Effector CD8-positive, alpha-beta T cell (primary cell): ENCODE measurements around the gene DNAAF5.

Source experiments
- DNase-seq: peaks from one replicate; lab custom pipeline; 2025; lab: John Stamatoyannopoulos, UW

The DNAAF5 gene

DNA sequence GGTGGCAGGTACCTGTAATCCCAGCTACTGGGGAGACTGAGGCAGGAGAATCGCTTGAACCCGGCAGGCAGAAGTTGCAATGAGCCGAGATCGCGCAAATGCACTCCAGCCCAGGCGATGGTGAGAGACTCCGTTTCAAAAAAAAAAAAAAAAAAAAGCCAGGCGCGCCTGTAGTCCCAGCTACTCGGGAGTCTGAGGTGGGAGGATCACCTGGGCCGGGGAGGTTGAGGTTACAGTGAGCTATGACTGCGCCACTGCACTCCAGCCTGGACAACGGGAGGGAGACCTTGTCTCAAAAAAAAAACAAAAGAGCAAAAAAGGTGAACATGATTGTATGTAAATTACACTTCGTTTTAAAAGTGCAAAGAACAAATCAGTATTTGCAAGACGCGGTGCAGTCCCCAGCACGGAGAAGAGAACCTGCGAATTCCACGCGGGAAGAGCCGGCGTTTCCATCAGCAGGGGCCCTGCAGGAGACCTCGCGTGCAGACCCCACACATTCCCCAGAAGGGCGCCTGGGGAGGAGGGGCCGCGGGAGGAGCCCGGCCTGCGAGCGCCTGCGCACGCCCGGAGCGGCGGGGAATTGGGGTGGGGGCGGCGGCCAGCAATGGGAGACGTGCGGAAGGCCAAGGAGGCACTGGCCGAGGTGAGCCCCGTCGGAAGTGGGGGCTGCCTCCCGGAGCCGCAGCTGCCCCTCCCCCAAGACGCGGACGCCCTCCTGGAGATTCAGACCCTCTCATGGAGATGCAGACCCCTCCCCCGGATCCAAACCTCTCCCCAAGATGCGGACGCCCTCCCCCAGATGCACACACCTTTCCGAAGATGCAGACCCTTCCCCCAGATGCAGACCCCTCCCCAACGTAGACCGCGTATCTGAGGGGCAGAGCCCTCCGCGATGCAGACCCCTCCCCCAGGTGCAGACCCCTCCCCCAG, 89.1 kb downstream of the DNAAF5 start:
- no peak for DNase-seq

DNA sequence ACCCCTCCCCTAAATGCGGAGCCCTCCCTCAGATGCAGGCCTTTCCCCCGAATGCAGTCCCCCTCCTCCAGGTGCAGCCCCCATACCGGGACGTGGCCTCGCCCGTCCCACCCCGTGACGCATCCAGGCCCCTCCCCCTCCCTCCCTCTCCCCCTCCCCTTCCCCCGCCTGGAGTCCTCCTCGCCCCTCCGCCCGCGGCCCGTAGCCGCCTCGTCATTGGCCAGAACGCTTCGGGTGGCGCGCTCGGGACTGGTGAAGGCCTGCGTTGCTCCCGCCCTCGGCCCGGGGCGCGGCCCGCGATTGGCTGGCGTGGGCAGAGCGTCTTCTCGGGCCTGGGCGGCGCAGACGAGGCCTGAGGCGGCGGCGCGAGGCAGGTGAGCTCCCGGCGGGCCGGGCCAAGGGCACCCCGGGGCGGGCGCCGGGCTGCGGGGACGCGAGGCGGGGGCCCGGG, 89.8 kb downstream of the DNAAF5 start:
- DNase-seq: peak; percentile 96

DNA sequence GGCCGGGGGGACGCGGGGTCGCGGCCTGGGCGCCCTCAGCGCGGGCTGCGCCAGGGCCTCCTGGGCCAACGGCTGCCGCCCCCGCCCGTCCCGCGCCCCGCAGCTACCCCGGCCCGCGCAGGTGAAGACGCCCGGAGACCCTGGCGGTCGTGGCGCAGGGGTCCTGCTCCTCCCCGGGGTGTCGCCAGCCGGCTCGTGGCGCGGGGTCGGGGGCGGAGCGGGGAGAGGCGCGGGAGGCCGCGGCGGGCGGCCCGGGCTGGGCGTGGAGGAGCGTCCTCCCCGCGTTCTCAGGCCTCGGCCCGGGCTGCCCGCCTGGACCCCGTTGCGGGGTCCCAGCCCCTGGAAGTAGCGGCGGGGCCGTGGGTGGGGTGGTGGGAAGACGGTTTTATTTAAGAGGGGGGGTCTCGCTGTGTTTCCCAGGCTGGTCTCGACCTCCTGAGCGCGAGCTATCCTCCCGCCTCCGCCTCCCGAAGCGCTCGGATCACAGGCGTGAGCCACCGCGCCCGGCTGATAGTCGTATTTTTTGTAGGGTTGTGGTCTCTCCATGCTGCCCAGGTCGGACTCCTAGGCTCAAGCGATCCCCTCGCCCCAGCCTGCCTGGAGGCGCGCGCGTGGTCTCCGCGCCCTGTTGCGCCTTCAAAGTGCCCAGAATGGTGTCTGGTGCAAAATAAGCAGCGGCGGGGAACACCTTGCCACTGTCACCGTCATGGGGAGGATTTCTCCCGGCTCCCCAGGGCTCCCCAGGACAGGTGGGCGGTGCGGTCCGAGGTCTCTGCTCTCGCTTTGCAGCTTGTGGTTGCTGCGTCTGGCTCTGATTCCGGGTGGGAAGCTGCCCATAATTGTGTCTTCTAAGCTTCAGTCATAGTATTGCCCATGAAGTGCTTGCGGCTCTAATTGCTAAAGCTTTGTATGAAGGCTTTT, 90.5 kb downstream of the DNAAF5 start:
- DNase-seq: peak; percentile 37

DNA sequence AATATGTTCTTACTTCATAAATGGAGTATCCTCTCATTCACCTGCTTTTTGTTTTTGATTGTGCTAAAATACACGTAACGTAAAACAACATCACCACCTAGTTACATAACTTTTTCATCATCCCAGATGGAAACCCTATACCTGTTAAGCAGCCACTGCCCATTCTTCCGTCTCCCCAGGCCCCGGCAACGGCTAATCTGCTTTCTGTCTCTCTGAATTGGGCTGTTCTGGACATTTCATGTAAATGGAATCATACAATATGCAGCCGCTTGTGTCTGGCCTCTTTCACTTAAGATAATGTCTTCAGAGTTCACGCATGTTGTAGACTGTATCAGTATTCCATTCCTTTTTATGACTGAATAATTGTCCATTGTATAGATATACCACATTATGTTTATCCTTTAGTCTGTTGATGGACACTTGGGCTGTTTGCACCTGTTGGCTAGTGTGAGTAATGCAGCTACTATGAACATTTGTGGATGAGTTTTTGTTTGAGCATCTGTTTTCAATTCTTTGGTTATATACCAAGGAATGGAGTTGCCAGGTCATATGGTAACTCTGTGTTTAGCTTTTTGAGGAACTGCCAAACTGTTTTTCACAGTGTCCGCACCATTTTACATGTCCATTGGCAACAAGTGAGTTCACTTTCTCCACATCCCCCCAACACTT, 91.7 kb downstream of the DNAAF5 start:
- no peak for DNase-seq

DNA sequence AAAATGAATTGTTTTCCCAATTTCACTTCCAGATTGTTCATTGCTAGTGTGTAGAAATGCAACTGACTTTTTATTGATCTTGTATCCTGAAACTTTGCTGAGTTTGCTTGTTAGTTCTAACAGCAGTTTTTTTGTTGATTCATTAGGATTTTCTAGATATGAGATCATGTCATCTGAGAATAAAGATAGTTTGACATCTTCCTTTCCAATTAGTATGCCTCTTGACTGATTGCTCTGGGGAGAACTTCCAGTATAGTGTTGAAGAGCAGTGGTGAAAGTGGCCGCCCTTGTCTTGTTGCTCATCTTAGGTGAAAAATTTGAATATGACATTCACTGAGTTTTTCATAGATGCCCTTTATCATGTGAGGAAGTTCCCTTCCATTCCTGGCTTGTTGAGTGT, 93.8 kb downstream of the DNAAF5 start:
- DNase-seq: no peak

DNA sequence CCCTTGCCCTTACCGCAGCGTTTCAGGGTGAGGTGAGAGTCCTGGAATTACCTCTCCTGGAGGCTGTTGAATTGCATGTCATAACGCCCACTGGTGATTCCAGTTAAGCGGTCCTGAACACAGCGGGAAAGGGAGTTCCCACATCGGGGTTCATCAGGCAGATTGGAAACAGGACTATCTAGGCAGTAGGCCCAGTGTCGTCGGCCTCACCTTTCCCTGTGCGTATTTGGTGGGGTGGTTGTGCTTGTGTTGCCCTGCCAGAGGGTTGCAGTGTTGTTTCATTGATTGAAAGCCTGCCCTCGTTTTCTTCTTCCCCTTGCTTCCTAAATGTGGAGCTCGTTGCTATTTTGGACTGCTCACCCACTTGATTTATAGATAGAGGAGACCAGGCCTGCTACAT, 95.2 kb downstream of the DNAAF5 start:
- DNase-seq: no peak

DNA sequence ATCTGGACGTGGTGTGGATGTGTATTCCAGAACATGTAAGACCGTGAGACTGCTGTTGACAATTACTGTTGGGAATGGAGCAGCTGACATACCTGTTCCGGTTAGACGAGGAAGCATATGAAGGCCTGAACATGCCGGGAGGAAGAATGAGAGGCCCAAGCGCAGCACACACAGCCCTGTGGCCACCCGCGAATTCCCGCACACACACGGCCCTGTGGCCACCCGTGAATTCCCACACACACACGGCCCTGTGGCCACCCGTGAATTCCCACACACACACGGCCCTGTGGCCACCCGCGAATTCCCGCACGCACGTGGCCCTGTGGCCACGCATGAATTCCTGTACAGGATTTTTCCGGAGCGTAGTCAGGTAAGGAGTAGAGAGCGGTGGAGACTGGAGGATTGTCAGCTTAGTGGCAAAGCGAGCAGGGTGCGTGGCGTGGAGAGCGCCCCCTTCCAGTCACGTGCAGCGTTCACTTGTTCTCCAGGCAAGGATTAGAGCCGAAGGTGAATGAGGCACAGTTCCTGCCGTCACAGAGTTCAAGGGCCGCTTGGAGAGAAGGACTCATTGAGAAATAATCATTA, 96.3 kb downstream of the DNAAF5 start:
- DNase-seq: no peak

DNA sequence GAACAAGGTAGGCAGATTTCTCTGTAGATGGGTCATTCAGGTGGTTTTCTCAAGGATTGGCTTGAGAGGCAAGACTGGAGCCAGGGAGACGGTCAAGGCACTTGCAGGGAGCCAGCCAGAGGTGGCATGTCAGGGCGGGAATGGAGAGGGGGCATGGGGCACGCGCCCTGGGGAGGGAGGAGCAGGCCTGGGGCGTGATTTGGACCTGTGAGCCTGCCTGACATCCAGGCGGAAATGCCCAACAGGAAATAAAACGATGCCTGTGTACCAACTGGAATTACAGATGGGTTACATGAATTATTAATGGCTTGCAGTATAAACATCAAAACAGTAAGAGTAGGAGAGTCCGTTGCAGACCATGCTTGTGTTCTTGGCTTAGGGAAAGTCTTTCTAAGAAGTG, 97.2 kb downstream of the DNAAF5 start:
- DNase-seq: no peak

DNA sequence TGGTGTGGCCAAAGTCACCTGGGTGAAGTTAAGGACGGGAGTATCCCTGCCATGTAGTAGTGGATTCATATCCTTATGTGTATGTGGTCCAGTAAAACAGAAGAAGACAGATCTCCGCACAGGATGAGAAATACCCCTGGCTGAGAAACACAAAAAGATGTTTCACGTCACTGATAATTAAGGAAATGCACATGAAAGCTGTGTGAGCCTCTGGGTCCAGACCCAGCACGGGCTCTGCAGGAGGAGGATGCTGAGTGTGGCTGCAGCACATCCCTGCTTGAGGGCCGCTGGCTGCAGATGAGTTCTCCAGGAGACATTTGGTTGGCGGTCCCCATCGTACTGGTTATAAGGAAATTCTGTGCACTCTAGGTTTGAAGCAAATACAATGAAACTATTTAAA, 97.6 kb downstream of the DNAAF5 start:
- DNase-seq: no peak

DNA sequence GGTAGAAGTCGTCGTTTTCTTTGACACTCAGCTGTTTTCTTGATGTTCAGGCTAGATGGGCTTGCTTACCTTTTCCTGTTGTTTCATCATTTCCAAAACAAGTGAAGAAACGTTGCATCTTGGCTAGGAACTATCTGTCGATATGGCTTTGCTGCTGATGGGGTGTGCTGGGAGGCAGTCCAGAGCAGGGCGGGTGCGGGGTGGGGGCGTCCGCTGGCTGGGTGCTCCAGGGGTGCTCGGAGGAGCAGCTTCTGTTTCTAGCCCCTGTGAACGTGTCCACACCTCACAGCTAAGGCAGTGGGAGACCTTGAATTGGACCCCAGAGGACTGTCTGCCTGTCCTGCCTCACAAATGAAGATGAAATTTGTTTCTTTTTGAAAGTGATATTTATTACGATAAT, 98.2 kb downstream of the DNAAF5 start:
- no peak for DNase-seq

DNA sequence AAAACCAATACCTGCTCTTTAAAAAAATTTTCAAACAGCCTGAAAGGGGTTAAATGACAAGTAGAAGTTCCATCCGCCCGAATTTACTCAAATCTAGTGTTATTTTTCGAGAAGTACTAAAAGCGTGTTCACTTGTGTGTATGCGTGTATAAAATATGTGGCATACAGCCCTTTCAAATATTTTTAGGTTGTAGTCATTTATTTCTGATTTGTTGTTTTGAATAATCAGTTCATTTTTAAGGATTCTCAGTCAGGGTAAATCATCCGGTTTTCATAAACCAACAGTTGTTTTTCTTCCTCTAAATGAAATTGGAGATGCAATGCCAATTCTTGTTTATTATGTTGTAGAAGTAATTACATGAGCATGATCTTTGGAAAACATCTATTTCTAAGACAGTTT, 98.9 kb downstream of the DNAAF5 start:
- DNase-seq: no peak

DNA sequence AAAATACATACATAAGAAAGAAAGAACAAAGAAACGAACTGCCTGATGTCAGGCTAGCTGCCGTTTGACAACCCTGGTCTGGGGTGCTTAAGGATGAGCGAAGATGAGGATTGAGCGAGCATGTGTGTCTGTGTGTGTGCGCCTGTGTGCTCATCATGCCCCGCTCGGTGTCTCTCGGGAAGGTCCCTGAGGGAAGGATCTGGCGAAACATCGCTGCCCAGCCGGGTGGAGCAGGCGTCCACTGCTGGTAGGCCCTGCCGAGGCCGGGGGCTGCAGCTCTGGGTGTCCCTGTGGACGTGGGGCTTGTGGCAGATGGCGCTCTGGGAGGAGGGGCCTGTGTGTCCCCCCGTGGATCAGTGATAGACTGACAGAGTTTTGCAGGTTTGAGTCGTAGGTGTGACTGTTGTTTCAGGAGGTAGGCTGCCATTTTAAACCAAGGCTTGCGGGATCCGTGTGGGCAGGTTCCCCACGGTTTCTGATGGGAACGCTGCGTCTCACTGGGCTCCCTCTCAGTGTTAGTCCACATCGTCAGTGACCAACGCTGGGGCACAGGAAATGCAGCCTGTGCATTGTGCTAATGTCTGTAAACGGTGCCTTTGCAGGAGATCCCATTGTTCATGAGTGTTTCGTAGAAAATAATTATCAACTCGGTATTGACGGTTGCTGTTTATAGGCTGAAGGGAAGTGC, 99.9 kb downstream of the DNAAF5 start:
- DNase-seq: no peak

DNA sequence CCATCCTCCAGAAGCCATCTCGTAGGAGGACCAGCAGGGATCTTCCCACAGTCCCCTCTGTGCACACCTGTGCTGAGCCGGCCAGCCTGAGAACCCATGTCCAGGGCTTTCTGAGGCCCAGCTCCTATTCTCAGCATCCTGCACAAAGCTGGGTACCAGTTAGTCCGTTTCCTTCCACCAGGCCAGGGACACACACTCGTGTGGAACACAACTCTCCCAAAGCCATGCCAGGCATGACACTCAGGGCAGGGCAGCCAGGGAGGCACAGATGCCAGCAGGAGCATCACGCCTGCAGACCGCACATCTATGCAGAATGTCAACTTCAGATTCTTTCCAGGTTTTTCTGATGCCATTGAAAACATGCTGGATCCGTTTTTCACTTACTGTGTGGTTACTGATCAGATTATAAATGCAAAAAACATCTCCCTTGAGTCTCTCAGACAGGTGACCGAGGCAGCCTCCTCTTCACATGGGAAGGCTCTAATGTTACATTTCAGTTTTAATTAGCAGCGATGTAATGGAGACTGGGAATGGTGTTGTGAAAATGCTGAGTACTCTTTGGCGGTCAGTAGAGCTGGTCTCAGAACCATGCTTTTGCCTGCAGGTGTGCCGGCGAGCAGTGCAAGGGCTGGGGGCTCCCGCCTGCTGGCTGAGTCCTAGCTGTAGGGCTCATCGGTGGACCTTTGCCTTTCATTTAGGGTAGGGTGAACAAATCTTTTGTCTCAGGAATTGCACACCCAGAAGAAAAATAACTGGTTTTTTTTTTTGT, 102.5 kb downstream of the DNAAF5 start:
- no peak for DNase-seq

DNA sequence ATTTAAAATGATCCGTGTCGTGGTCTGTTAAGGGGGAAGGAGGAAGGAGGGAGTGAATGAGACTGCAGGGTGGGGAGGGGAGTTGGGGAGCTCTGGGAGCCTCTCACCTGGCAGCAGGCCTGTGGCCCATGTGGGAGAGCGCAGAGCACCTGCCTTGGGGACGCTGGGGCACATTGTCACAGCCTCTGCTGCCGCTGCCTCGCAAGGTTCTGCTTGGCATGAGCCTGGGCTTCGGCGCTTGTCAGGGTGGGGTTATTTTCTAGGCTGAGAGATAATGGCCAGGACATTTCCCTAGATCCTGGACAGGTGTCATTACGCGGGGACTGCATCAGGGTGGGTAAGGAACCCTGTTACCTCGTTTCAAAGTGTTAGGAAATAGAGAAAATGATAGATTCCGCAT, 103.6 kb downstream of the DNAAF5 start:
- DNase-seq: no peak

DNA sequence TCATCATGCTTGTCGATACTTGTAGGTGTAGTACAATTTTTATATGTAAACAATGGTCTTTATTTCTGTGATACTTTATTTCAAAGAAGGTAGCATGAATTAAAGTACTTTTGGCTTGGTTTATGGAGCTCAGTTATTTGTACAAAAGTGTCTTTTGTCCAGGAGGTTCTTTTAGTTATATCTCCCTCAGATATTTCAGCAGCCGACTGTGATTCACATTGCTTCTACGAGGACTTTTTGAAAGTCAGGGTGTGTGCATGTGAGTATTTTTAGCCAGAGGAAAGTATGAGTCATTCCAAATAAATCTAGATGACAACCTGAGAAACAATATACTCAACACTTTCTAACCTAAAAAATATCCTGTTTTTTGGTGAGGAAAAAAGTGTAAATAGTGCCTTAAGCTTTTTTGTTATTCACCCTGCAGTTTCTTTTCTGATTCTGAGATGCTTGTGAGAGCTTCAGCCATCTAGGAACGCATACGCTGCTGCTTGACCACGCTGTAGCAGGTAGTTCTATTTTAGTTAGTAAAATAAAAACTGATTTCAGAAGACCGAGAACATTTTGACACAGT, 105.2 kb downstream of the DNAAF5 start:
- no peak for DNase-seq

DNA sequence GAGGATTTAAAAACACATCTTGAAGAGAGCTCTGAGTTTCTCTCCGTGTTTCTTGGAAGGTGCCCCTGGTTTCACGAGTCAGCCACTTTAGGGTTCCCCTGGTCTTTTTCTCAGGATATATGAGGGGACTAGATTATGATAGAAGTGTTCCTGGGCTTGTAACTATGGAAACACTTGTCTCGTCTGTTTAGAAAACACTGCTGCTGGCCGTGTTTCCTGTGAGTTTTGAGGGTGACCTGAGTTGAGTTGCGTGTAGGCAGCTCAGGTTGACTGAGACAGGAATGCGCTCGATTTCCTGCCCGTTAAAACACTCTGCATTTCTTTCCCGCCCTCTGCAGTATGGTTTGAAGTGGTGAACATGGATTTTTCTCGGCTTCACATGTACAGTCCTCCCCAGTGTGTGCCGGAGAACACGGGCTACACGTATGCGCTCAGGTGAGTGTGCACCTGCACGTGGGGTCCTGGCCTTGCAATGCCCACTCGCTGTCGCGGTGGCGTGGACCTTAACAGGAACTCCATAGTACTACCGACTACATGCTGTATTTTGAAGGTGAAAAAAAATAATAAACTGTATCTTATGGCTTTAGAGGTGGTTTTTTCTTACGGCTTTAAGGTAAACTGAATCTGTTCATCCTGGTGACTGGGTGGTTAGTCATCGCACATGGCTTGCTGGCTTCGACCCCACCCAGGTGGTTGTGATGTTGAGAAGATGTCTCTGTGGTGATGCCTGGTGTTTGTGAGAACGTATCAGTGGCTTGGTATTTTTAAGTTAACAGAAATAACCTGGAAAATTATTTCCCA, 105.9 kb downstream of the DNAAF5 start, which contains the start of gene SUN1:
Gene SUN1 (plus strand): TSS at position 310 of the 801 bp plus-strand sequence. CDS start 49 bp downstream, at position 359.
- peak; percentile 20 for DNase-seq

DNA sequence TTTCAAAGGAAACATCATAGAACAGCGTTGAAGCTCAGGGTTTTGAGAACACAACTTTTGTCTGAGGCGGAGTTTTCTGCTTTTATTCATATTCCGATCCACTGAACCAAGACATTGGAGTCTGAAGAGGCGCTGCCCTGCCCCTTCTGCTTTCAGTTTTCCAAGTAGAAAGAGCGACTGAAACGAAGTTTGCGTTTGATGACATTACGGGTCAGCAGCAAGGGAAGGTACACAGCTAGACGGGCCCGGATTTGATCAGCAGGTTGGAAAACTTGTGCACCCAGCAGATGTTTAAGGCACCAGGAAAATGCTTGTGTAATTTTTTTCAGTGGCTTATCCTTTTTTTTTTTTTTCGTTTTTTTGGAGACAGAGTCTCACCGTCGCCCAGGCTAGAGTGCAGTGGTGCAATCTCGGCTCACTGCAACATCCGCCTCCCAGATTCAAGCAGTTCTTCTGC, 106.5 kb downstream of the DNAAF5 start:
- no peak for DNase-seq

DNA sequence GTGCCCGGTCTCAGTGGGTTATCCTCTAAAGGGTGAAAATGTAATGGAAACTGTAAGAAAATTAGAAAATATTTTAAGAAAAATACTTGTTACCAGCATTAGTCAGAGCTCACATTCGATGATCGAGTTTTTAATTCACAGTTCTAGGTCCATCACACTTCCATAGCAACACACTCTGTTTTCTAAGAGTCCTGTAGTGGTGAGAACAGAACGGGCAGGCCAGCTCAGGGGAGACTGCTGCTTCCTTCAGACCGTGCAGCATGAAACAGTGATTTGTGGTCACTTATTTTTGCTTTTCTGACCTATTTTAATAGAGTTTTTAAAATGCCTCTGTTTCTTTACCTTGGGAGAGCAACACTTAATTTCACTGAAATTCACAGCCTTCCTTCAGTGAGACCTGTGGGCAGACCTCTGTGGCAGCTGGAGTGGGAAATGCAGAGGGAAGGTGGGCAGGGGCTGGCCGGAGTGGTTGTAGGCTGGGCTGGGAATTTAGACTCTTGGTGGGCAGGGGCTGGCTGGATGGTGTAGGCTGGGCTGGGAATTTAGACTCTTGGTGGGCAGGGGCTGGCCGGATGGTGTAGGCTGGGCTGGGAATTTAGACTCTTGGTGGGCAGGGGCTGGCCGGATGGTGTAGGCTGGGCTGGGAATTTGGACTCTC, 107.2 kb downstream of the DNAAF5 start:
- no peak for DNase-seq
